H1 (cell line): ENCODE results near the gene POLA1. TPM values are rescaled to one million over a fixed set of nuclear protein-coding genes. Genes with fewer than 3 reads are reported as not detected.
A peak's percentile ranks its signal among the peaks of the same experiment; 100 is the strongest.

Experiments
- CTCF ChIA-PET: fragments of 300-600 bp; sonication (Branson Sonifier 250); formaldehyde crosslinking; loops from one replicate; lab custom pipeline; 2021; ENCODE audit not compliant: partially characterized antibody; lab: Charles Lee
- POLR2A ChIA-PET: fragments of 300-600 bp; sonication (Branson Sonifier 250); formaldehyde crosslinking; loops from one replicate; lab custom pipeline; 2021; ENCODE audit warnings: inconsistent platforms; ENCODE audit not compliant: partially characterized antibody; lab: Charles Lee
- DNase-seq, 2 experiments: peaks; one replicate each; pipeline versions ENCODE4 v3.0.0 to v3.0.0-alpha.2; 2010 to 2022; ENCODE audit warnings: low spot score in 2 of 2, low read depth in 1 of 2, mixed read lengths in 1 of 2
- FAIRE-seq: peaks from 2 replicates; lab custom pipeline; 2011; peaks lifted over from hg19 to GRCh38; lab: Jason Lieb, UNC
- H2AFZ ChIP-seq: 2 replicates; pipeline ENCODE4 v1.8.1; 2012; ENCODE audit warnings: low read length, inconsistent platforms
- H2AK5ac ChIP-seq: 2 replicates; pipeline ENCODE4 v1.6.1; 2013; ENCODE audit warnings: low read depth, low read length
- H2BK120ac ChIP-seq: replicated peaks from 2 replicates; pipeline ENCODE3; 2013; ENCODE audit warnings: low read depth, low read length, inconsistent platforms
- H2BK12ac ChIP-seq: 2 replicates; pipeline ENCODE4 v1.6.1; 2013; ENCODE audit warnings: low read depth, low read length
- H2BK15ac ChIP-seq: 2 replicates; pipeline ENCODE4 v1.6.1; 2013; ENCODE audit warnings: low read length
- H2BK20ac ChIP-seq: 2 replicates; pipeline ENCODE4 v1.6.1; 2013; ENCODE audit warnings: low read length
- H2BK5ac ChIP-seq: 2 replicates; pipeline ENCODE4 v1.6.1; 2013; ENCODE audit warnings: low read depth, low read length
- H3K14ac ChIP-seq: 2 replicates; pipeline ENCODE4 v1.6.1; 2013; ENCODE audit warnings: inconsistent platforms; ENCODE audit not compliant: insufficient read length
- H3K18ac ChIP-seq: 2 replicates; pipeline ENCODE4 v1.6.1; 2013; ENCODE audit warnings: low read length; ENCODE audit errors: extremely low read depth
- H3K23ac ChIP-seq: 2 replicates; pipeline ENCODE4 v1.6.1; 2013; ENCODE audit warnings: inconsistent platforms; ENCODE audit not compliant: insufficient read length
- H3K23me2 ChIP-seq: 2 replicates; pipeline ENCODE4 v1.6.1; 2013; ENCODE audit warnings: low read depth, low read length
- H3K27ac ChIP-seq: 2 replicates; pipeline ENCODE4 v1.6.1; 2011; ENCODE audit warnings: low read depth, low read length, inconsistent platforms
- H3K27me3 ChIP-seq, 4 experiments: replicated peaks in 1 of 4; 1 replicate in 1 of 4; 2 replicates in 3 of 4; pipeline versions ENCODE4 v1.6.1 to v1.8.1; 2011 to 2013; ENCODE audit warnings: low read length in 3 of 4, mild to moderate bottlenecking in 3 of 4, inconsistent platforms in 2 of 4, mixed read lengths in 2 of 4, moderate library complexity in 1 of 4; ENCODE audit not compliant: control insufficient read depth in 3 of 4, insufficient read depth in 3 of 4; ENCODE audit errors: extremely low read depth in 1 of 4
- H3K36me3 ChIP-seq, 4 experiments: 2 replicates each; pipeline versions ENCODE4 v1.6.1 to v1.8.1; 2011 to 2013; ENCODE audit warnings: mild to moderate bottlenecking in 4 of 4, low read length in 3 of 4, moderate library complexity in 2 of 4, control low read depth in 1 of 4, inconsistent platforms in 1 of 4; ENCODE audit not compliant: insufficient read depth in 4 of 4, control insufficient read depth in 2 of 4
- H3K4ac ChIP-seq: replicated peaks from 2 replicates; pipeline ENCODE3; 2013; ENCODE audit warnings: low read length, low read depth, mixed read lengths, inconsistent platforms; ENCODE audit not compliant: insufficient read length
- H3K4me1 ChIP-seq, 4 experiments: replicated peaks in 1 of 4; 1 replicate in 1 of 4; 2 replicates in 3 of 4; pipeline versions ENCODE4 v1.6.1 to v1.8.1; 2011 to 2013; ENCODE audit warnings: low read length in 3 of 4, inconsistent platforms in 2 of 4, mixed read lengths in 1 of 4; ENCODE audit not compliant: insufficient read depth in 4 of 4, control insufficient read depth in 3 of 4
- H3K4me2 ChIP-seq, 2 experiments: 2 replicates each; pipeline versions ENCODE4 v1.6.1 to v1.8.1; 2011 to 2013; ENCODE audit warnings: low read depth in 2 of 2, low read length in 2 of 2, control low read depth in 1 of 2, inconsistent platforms in 1 of 2, mild to moderate bottlenecking in 1 of 2; ENCODE audit not compliant: insufficient read depth in 1 of 2
- H3K4me3 ChIP-seq, 4 experiments: fragments of 200-600, 300-600 bp in 1 of 4; sonication (generic), shearing (Covaris generic), sonication (Bioruptor Twin) in 1 of 4; 2 replicates each; pipeline versions ENCODE4 v1.5.1 to v1.8.1; 2011 to 2016; ENCODE audit warnings: low read length in 4 of 4, low read depth in 3 of 4, control low read depth in 2 of 4, inconsistent platforms in 2 of 4, mild to moderate bottlenecking in 2 of 4, mixed read lengths in 1 of 4, moderate library complexity in 1 of 4; ENCODE audit not compliant: insufficient read depth in 2 of 4; ENCODE audit errors: extremely low read depth in 1 of 4
- H3K56ac ChIP-seq: replicated peaks from 2 replicates; pipeline ENCODE3; 2013; ENCODE audit warnings: low read depth, mild to moderate bottlenecking, mixed read lengths, low read length, inconsistent platforms; ENCODE audit not compliant: insufficient read length
- H3K79me1 ChIP-seq: 2 replicates; pipeline ENCODE4 v1.6.1; 2013; ENCODE audit warnings: low read depth, low read length, control low read depth
- H3K79me2 ChIP-seq, 2 experiments: 2 replicates each; pipeline versions ENCODE4 v1.6.1 to v1.8.1; 2012 to 2013; ENCODE audit warnings: low read length in 2 of 2, mild to moderate bottlenecking in 2 of 2, inconsistent platforms in 1 of 2; ENCODE audit not compliant: insufficient read depth in 2 of 2, control insufficient read depth in 1 of 2
- H3K9ac ChIP-seq, 4 experiments: replicated peaks in 1 of 4; 1 replicate in 1 of 4; 2 replicates in 3 of 4; pipeline versions ENCODE4 v1.6.1 to v1.8.1; 2011 to 2013; ENCODE audit warnings: low read depth in 3 of 4, low read length in 3 of 4, control low read depth in 2 of 4, mild to moderate bottlenecking in 2 of 4, moderate library complexity in 2 of 4, inconsistent platforms in 1 of 4; ENCODE audit errors: extremely low read depth in 1 of 4
- H3K9me3 ChIP-seq, 2 experiments: 2 replicates each; pipeline versions ENCODE4 v1.6.1 to v1.8.1; 2012 to 2013; ENCODE audit warnings: mild to moderate bottlenecking in 2 of 2, moderate library complexity in 2 of 2, control low read depth in 1 of 2, inconsistent platforms in 1 of 2, low read depth in 1 of 2, low read length in 1 of 2, mixed read lengths in 1 of 2; ENCODE audit not compliant: insufficient read depth in 2 of 2
- H4K20me1 ChIP-seq, 2 experiments: replicated peaks in 1 of 2; 2 replicates each; pipeline versions ENCODE3 to v1.8.1; 2011 to 2013; ENCODE audit warnings: inconsistent platforms in 2 of 2, low read length in 2 of 2, mild to moderate bottlenecking in 1 of 2; ENCODE audit not compliant: insufficient read depth in 2 of 2, control insufficient read depth in 1 of 2
- H4K5ac ChIP-seq: 2 replicates; pipeline ENCODE4 v1.6.1; 2013; ENCODE audit warnings: low read length, low read depth, mixed read lengths, inconsistent platforms; ENCODE audit not compliant: insufficient read length
- H4K8ac ChIP-seq: 2 replicates; pipeline ENCODE4 v1.8.0; 2013; ENCODE audit warnings: mild to moderate bottlenecking, moderate library complexity, low read length, inconsistent platforms; ENCODE audit not compliant: insufficient read depth; ENCODE audit errors: extremely low read depth
- H4K91ac ChIP-seq: replicated peaks from 2 replicates; pipeline ENCODE3; 2013; ENCODE audit warnings: low read length, mixed read lengths, inconsistent platforms; ENCODE audit not compliant: insufficient read length
- CEBPB ChIP-seq: IDR thresholded peaks from 2 replicates; pipeline ENCODE4 v1.6.1; 2012; ENCODE audit warnings: low read depth, low read length
- PHF8 ChIP-seq: fragments of 200-600 bp; sonication (generic); conservative IDR thresholded peaks from 2 replicates; pipeline ENCODE4 v1.7.1; 2012; ENCODE audit warnings: low read depth, mild to moderate bottlenecking, inconsistent platforms, low read length, moderate library complexity
- POLR2AphosphoS5 ChIP-seq: IDR thresholded peaks from 2 replicates; pipeline ENCODE4 v1.6.1; 2011; ENCODE audit warnings: low read depth, low read length
- RXRA ChIP-seq: IDR thresholded peaks from 2 replicates; pipeline ENCODE4 v1.6.1; 2011; ENCODE audit warnings: low read depth, mild to moderate bottlenecking, low read length, moderate library complexity; ENCODE audit not compliant: insufficient read depth
- WGBS, 2 experiments: shearing (Covaris generic) in 1 of 2; methylation state at CpG; one replicate each; pipeline versions ENCODE4 v1.1.6 to v1.1.7; 2013 to 2015; ENCODE audit warnings: low lambda C conversion rate in 2 of 2, mixed read lengths in 2 of 2, inconsistent platforms in 1 of 2, low coverage in 1 of 2, missing lambda C conversion rate in 1 of 2; ENCODE audit not compliant: insufficient replicate concordance in 2 of 2, insufficient coverage in 1 of 2, insufficient read length in 1 of 2; ENCODE audit errors: extremely low coverage in 1 of 2, missing lambda C conversion rate in 1 of 2; 5-methylcytosine and 5-hydroxymethylcytosine counted together
- polyA plus RNA-seq, 7 experiments: library from polyadenylated mRNA; depleted of rRNA in 3 of 7; stranded (reverse) in 5 of 7; unstranded in 2 of 7; fragments of >200 nt in 5 of 7; fragments of 200-250 nt in 2 of 7; gene quantifications; 1 replicate in 5 of 7; 2 replicates in 1 of 7; 4 replicates in 1 of 7; pipeline versions ENCODE4 v1.2.1 to v1.2.3, GENCODE V29; 2011 to 2013; ENCODE audit warnings: missing spikeins in 2 of 7, mixed read lengths in 2 of 7
- total RNA-seq: library from RNA; stranded (reverse); fragmentation: NEBNext Ultra II Directional; extraction: Animal tissue kit (Norgen Biotek cat#: 25700); gene quantifications from 2 replicates; pipeline ENCODE4 v1.2.1, GENCODE V29; 2021

The POLA1 gene
- total and polyA plus RNA-seq, 2 of the 8 experiments (the other 6 are each of a cell fraction or from before 2014, with no cell fraction given), result 5.6 to 34.9 TPM

DNA sequence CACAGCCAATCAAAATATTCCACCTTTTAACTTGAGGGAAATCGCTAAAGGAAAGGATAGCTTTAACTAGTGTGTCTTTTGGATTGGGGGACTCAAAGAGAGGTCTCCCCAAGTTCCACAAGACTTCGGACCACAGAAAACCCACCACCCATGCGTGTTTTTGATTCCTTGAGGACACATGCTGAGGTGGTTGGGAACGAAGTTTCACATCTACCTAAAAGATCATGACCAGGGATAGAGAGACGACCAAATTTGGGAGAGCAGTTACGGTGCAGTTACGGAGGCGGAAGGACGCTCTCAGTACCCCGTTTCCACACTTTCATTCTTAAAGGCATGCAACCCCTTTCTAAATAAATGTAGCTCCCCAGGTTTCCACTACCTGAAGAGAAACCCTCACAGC is 47.7 kb upstream of the POLA1 start:
- Histone ChIP-seq H3K9ac (peak overlapping the region in 3 of 4 experiments; percentile 63 to 89 (median 79); a peak in 6 of 7 replicates), H3K23ac (peak overlapping the region; percentile 4), H3K18ac (peak overlapping the region; percentile 90), H3K56ac (peak overlapping the region; percentile 84), H3K14ac (no peak overlapping the region), H2AK5ac (no peak overlapping the region), H4K20me1 (no peaks in the 10 kb centered on the region), H4K8ac (no peak overlapping the region), H3K79me1 (no peaks in the 10 kb centered on the region), H3K23me2 (0 out of 2 replicates have a peak, but pooled peaks cover 4% of the 10 kb centered on the region), H3K27ac (peak overlapping the region; percentile 95), H2BK20ac (no peak overlapping the region), H4K91ac (peak overlapping the region; percentile 29), H2BK5ac (peak overlapping the region; percentile 88; the same call in 1 of the 2 replicates), H3K4me3 (peak overlapping the region; percentile 52 to 81 (median 64)), H2BK15ac (no peak overlapping the region), H4K5ac (peak overlapping the region; percentile 75), H3K9me3 (no peaks in the 10 kb centered on the region), H2AFZ (peak overlapping the region; percentile 88), H3K4me1 (peaks cover 0 to 16% (median 6%) of the 10 kb centered on the region in 4 experiments; a peak in 4 of 7 replicates), H2BK12ac (no peak overlapping the region), H3K27me3 (no peaks in the 10 kb centered on the region), H3K36me3 (no peaks in the 10 kb centered on the region), H3K4ac (no peak overlapping the region), H3K79me2 (peaks cover 0 to 29% of the 10 kb centered on the region in 2 experiments; a peak in 2 of 4 replicates), H2BK120ac (peak overlapping the region; percentile 61), H3K4me2 (peak overlapping the region; percentile 66 to 93)
- ChIA-PET CTCF (no interaction called here), POLR2A (interaction anchor here (0.8 to 2.1 kb wide), 3 partner anchors 10 to 48 kb away, joined by 3 to 8 read pairs (median 5); partner anchors contain the start of gene POLA1)
- TF ChIP-seq PHF8 (0 out of 2 replicates have a peak, but pooled peaks have one; percentile 10), RXRA (no peak), CEBPB (no peak), POLR2AphosphoS5 (peak; percentile 18; the same call in 1 of the 2 replicates)
- no peak for DNase-seq
- WGBS, 2 experiments, result 2% methylated on average over 10 of the region's 10 CpGs; no CpG with 5 or more reads in 1 of the 2 experiments
- peak; percentile 60 for FAIRE-seq
